GM12875 (cell line): Measurements from ENCODE around the gene SLC39A11.

Experiments used
- H3K4me3 ChIP-seq: one replicate; pipeline ENCODE4 v1.5.1; 2011; ENCODE audit warnings: low read depth, low read length, control low read depth
- TF ChIP-seq, protein P1 (sequence below): IDR thresholded peaks from 2 replicates; pipeline ENCODE4 v1.5.1; 2011; ENCODE audit warnings: low read depth, mild to moderate bottlenecking, control low read depth, inconsistent platforms, low read length, moderate library complexity, borderline replicate concordance; ENCODE audit not compliant: insufficient read depth

The SLC39A11 gene

DNA sequence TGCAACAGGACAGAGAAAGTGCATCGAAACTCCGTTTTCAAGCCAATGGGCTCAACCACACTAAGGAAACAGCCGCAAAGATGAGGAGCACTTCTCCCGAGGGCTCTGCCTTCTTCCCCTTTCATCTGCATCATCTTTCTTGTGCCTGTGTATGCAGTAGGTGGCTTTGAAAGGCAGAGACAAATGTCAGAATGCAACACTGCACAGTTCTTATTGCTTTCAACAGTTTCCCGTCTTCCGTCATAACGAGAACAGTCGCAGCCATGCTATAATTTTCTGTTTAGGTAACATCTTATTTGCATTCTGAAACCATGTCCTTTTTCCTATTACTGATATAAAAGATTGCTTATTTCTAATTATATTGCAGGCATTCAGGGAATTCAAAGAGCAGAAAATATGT lies 205.2 kb downstream of the SLC39A11 start:
- no peak overlapping the region for H3K4me3 ChIP-seq
- TF ChIP-seq, protein P1, sequence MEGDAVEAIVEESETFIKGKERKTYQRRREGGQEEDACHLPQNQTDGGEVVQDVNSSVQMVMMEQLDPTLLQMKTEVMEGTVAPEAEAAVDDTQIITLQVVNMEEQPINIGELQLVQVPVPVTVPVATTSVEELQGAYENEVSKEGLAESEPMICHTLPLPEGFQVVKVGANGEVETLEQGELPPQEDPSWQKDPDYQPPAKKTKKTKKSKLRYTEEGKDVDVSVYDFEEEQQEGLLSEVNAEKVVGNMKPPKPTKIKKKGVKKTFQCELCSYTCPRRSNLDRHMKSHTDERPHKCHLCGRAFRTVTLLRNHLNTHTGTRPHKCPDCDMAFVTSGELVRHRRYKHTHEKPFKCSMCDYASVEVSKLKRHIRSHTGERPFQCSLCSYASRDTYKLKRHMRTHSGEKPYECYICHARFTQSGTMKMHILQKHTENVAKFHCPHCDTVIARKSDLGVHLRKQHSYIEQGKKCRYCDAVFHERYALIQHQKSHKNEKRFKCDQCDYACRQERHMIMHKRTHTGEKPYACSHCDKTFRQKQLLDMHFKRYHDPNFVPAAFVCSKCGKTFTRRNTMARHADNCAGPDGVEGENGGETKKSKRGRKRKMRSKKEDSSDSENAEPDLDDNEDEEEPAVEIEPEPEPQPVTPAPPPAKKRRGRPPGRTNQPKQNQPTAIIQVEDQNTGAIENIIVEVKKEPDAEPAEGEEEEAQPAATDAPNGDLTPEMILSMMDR: no peak

GRCh38 chr17:72886622-72887021 lies 205.9 kb downstream of the SLC39A11 start:
- TF ChIP-seq, protein P1: no peak
- no peak overlapping the region for H3K4me3 ChIP-seq

- TF ChIP-seq, protein P1: no peak
- H3K4me3 ChIP-seq: no peak overlapping the region
Observed at GRCh38 chr17:72884066-72884465, 208.4 kb downstream of the SLC39A11 start.

- TF ChIP-seq, protein P1: no peak
- no peak overlapping the region for H3K4me3 ChIP-seq
Observed at GRCh38 chr17:72883351-72883750, 209.1 kb downstream of the SLC39A11 start.

DNA sequence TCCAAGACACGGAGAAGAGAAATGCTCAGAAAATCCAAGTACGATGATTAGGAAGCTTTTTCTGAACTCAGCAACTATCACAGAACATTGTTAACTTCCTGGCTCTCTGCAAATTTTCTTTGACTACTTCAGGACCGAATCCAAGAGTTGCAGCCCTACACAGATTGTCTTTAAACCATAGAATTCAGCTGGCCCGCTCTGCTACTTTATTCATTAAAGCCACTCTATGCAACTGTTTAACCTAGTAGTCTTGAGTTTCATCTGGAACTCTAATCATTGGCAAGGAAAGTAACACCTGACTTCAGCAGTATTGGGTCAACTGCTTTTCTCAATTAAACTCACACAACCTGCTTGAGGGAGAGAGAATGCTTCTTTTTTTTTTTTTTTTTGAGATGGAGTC lies 210.1 kb downstream of the SLC39A11 start:
- H3K4me3 ChIP-seq: no peak overlapping the region
- TF ChIP-seq, protein P1: no peak

GRCh38 chr17:72879877-72880276 lies 212.6 kb downstream of the SLC39A11 start:
- H3K4me3 ChIP-seq: no peak overlapping the region
- TF ChIP-seq, protein P1: no peak

DNA sequence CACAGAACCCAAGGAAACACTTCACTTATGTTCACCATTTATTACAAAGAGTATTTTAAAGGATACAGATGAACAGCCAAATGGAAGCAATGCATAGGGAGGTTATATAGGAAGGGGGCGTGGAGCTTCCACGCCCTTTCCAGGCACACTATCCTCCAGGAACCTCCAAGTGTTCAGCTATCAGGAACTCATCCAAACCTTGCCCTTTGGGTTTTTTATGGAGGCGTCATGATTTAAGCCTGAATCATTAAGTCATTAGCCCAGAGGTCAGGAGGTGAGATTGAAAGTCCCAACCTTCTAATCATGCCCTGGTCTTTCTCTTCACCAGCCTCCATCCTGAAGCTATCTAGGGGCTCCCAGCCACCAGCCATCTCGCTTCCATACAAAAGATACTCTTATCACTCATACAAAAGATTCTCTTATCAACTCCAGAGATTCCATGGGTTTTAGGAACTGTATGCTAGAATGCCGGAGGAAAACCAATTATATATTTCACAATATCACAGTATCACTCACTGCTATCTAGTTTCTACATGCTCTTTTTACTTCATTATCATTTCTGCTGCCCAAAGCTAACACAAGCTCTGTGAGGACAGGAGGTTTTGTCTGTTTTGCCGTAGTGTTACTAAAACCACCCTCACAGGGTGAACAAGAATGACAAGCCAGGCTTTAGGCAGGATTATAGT lies 213.4 kb downstream of the SLC39A11 start:
- TF ChIP-seq, protein P1: no peak
- no peak overlapping the region for H3K4me3 ChIP-seq
